Body of pancreas (tissue), 4 donors: ENCODE measurements around the gene CRTAP. TPM values are rescaled to one million over a fixed set of nuclear protein-coding genes. Genes with fewer than 3 reads are reported as not detected.

ENCODE experiments used
- ATAC-seq: fragments of 150-250 bp; one replicate; pipeline ENCODE4 v1.9.1; 2016
- DNase-seq, 4 donors: peaks; one replicate each; pipeline ENCODE4 v3.0.0-alpha.2; 2019
- H3K27ac ChIP-seq, 4 donors: fragments of 200-600 bp; sonication (generic); 1 replicate in 3 of 4; 2 replicates in 1 of 4; pipeline versions ENCODE4 v1.5.1 to v1.6.1; 2016 to 2019; ENCODE audit warnings: mild to moderate bottlenecking in 1 of 4, mixed read lengths in 1 of 4, moderate library complexity in 1 of 4
- H3K27me3 ChIP-seq, 2 donors: fragments of 200-600 bp; sonication (generic); one replicate each; pipeline ENCODE4 v1.6.0; 2016; ENCODE audit warnings: mild to moderate bottlenecking in 1 of 2
- H3K36me3 ChIP-seq, 2 donors: fragments of 200-600 bp; sonication (generic); replicated peaks in 1 of 2; 2 replicates each; pipeline ENCODE4 v1.5.1; 2016; ENCODE audit warnings: low read depth in 2 of 2; ENCODE audit not compliant: insufficient read depth in 1 of 2
- H3K4me1 ChIP-seq: fragments of 200-600 bp; sonication (generic); one replicate; pipeline ENCODE4 v1.6.0; 2016
- H3K4me3 ChIP-seq, 2 donors: fragments of 200-600 bp; sonication (generic); 1 replicate in 1 of 2; 2 replicates in 1 of 2; pipeline ENCODE4 v1.5.1; 2016 to 2019
- H3K9me3 ChIP-seq, 3 donors: fragments of 200-600 bp; sonication (generic); 1 replicate in 2 of 3; 2 replicates in 1 of 3; pipeline ENCODE4 v1.5.1; 2016
- CTCF ChIP-seq, 7 experiments: fragments of 450-650 bp in 4 of 7; fragments of 200-600 bp in 3 of 7; sonication (generic) in 3 of 7; IDR thresholded peaks; one replicate each; pipeline ENCODE4 v1.5.1; 2016 to 2019; ENCODE audit warnings: antibody characterized with exemption in 7 of 7
- POLR2A ChIP-seq, 3 donors: fragments of 450-650 bp; IDR thresholded peaks; one replicate each; pipeline ENCODE4 v1.6.1; 2016; ENCODE audit warnings: antibody characterized with exemption in 3 of 3, mild to moderate bottlenecking in 2 of 3
- WGBS, 2 donors: methylation state at CpG; one replicate each; pipeline ENCODE4 v1.1.5; 2017; 5-methylcytosine and 5-hydroxymethylcytosine counted together
- intact Hi-C: fragments of 100-400 bp; cut with DNase I; formaldehyde crosslinking; loops from one replicate; pipeline ENCODE4 v1.15.1; 2023
- total RNA-seq, 2 donors: library from RNA; depleted of rRNA; stranded (reverse); fragments of >200 nt; gene quantifications; one replicate each; pipeline ENCODE4 v1.1.0, GENCODE V29; 2016

Gene CRTAP
- total RNA-seq, 2 donors from 2014 or later, result 30.0 to 101 TPM

- WGBS, 2 donors, result 57 to 61% methylated on average over 3 of the region's 3 CpGs
- no peak for ATAC-seq
- Histone ChIP-seq H3K4me3 (no peak overlapping the region), H3K27me3 (no peaks in the 10 kb centered on the region), H3K36me3 (no peaks in the 10 kb centered on the region), H3K4me1 (no peaks in the 10 kb centered on the region), H3K27ac (no peak overlapping the region), H3K9me3 (no peaks in the 10 kb centered on the region)
- TF ChIP-seq POLR2A (IDR thresholded peaks at IDR 0.05), result no peak
- TF ChIP-seq CTCF (IDR thresholded peaks at IDR 0.05), result no peak
- intact Hi-C loops, result no loop called here
- DNase-seq, result no peak
Observed at GRCh38 chr3:33167284-33167683, 53.5 kb downstream of the CRTAP start.

DNA sequence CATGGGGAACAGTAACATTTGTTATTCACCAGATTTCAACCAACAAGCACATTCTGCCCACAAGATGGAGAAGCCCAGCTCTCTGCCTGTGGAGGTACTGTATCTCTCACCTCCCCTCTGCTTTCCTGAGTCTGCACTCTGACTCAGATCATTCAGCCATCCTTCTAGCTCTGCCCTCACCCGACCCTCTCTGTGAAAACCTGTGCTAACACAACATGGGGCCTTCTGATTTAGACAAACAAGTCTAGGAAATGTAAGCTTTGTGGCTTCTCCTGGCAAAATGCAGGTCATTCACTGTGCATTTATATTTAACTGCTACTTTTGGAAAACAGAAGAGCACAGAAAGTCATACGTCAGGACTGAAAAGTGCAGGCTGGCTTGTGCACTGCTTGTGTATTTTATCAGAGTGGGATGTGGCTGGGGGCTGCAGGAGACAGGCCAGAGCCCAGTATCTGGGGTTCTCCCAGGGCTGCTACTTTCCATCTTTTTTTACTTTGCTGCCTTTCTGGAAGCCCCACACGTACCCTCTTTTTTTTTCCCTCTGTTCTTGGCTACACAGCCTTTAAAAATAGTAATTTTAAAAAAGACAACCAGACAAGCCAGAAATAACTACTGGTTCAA, 54.0 kb downstream of the CRTAP start:
- Histone ChIP-seq H3K36me3 (no peaks in the 10 kb centered on the region), H3K9me3 (no peaks in the 10 kb centered on the region), H3K4me3 (no peak overlapping the region), H3K4me1 (no peaks in the 10 kb centered on the region), H3K27ac (no peak overlapping the region), H3K27me3 (no peaks in the 10 kb centered on the region)
- 58 to 62% methylated on average over 3 of the region's 3 CpGs for WGBS, 2 donors
- intact Hi-C loops, result no loop called here
- ATAC-seq (no peak), DNase-seq (no peak)
- TF ChIP-seq POLR2A (IDR thresholded peaks at IDR 0.05), result no peak

- Histone ChIP-seq H3K27me3 (no peaks in the 10 kb centered on the region), H3K4me3 (no peak overlapping the region), H3K4me1 (no peaks in the 10 kb centered on the region), H3K36me3 (no peaks in the 10 kb centered on the region), H3K9me3 (no peaks in the 10 kb centered on the region), H3K27ac (no peak overlapping the region)
- TF ChIP-seq POLR2A (IDR thresholded peaks at IDR 0.05) (no peak), CTCF (IDR thresholded peaks at IDR 0.05) (no peak)
- intact Hi-C loops, result no loop called here
- DNase-seq, result no peak
- 80 to 91% methylated on average over 6 of the region's 6 CpGs for WGBS, 2 donors
- ATAC-seq, result no peak
Observed at GRCh38 chr3:33170531-33170930, 56.7 kb downstream of the CRTAP start.

- Histone ChIP-seq H3K4me3 (no peak overlapping the region), H3K9me3 (no peaks in the 10 kb centered on the region), H3K36me3 (no peaks in the 10 kb centered on the region), H3K4me1 (no peaks in the 10 kb centered on the region), H3K27me3 (no peaks in the 10 kb centered on the region), H3K27ac (no peak overlapping the region)
- 67 to 72% methylated on average over 4 of the region's 4 CpGs for WGBS, 2 donors
- ATAC-seq (no peak), DNase-seq (no peak)
- TF ChIP-seq POLR2A (IDR thresholded peaks at IDR 0.05) (no peak), CTCF (IDR thresholded peaks at IDR 0.05) (no peak)
- intact Hi-C loops, result no loop called here
Observed at GRCh38 chr3:33171580-33171979, 57.8 kb downstream of the CRTAP start.

DNA sequence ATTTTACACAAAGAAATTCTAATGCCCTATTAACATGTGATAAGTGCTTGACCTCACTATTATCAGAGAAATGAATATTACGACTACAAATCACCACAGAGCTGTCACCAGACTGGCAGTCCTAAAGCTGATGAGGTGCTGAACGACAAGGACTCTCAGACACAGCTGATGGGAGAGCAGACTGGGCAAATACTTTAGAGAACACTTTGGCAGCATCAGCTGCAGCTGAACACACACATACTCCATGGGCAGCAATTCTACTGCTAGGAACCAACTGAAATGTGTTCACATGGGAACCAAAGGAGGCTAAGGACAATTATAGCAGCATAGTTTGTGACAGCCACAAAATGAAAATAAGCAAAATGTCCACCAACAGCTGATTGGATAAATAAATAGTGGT, 59.3 kb downstream of the CRTAP start:
- DNase-seq (no peak), ATAC-seq (no peak)
- H3K4me1 ChIP-seq, result no peaks in the 10 kb centered on the region
- 5 to 14% methylated on average over 2 of the region's 2 CpGs for WGBS, 2 donors
- H3K36me3 ChIP-seq, result no peaks in the 10 kb centered on the region
- no peak overlapping the region for H3K4me3 ChIP-seq
- no peaks in the 10 kb centered on the region for H3K27me3 ChIP-seq
- no peaks in the 10 kb centered on the region for H3K9me3 ChIP-seq
- no peak overlapping the region for H3K27ac ChIP-seq
- TF ChIP-seq CTCF (IDR thresholded peaks at IDR 0.05) (no peak), POLR2A (IDR thresholded peaks at IDR 0.05) (no peak)
- intact Hi-C loops, result no loop called here
